GM19452 (cell line): ENCODE results near the gene SLC35A5.

Source experiments
- ATAC-seq: cut with Tn5 transposase; IDR thresholded peaks from one replicate; pipeline ENCODE4 v1.9.1; 2021; ENCODE audit not compliant: unreplicated experiment

Gene SLC35A5

DNA sequence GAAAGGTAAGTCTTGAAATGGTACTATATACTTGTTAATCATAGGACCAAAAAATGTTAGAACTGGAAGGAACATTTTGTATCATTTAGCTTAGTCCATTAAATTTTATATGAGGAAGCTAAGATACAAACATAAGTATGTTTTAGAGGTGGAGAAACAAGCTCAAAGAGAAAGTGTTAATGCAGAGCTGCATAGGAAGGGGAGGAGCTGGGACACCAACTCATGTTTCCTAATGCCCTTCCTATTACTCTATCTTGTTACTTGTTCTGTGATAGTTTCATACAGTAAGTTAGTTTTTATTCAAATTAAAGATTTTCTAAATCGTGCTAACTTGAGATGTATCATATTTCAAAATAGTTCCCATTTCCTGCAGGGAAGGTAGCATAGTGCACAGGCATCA, 7.4 kb downstream of the SLC35A5 start:
- ATAC-seq: no peak

DNA sequence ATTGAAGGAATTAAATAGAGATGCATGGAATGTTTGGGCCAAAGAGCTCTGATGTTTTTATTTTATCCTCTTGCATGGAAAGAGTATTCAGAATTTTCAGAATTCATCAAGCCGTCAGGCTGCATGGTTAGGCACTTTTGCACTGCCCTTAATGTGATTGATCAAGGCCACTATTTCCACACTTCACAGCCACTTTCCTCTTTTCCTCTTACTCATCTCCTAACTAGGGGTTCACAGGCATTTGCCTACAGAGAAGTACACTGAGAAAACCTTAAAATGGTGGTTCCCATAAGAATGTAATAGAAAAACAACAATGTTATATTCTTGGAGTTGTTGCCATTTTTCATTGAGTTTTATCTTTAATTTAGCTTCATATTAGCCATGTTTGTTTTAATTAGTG, 10.9 kb downstream of the SLC35A5 start:
- no peak for ATAC-seq

DNA sequence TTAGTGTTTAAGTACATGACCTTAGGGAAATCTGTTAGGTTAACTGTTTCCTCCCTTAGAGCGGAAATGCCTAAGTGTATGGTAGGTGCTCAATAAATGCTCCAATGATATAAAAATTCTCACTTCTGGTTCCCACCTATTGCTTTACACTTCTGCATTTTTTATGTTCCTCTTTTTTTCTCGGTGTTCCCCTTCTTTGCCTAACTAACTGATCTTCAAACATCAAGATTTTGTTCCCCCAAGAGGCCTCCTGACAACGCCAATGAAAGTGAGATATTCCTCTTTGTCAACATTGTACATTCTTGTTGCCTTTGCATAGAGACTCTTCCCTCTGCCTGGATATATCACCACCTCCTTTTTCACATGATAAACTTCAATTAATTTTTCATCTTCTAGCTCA, 17.4 kb downstream of the SLC35A5 start:
- ATAC-seq: no peak

DNA sequence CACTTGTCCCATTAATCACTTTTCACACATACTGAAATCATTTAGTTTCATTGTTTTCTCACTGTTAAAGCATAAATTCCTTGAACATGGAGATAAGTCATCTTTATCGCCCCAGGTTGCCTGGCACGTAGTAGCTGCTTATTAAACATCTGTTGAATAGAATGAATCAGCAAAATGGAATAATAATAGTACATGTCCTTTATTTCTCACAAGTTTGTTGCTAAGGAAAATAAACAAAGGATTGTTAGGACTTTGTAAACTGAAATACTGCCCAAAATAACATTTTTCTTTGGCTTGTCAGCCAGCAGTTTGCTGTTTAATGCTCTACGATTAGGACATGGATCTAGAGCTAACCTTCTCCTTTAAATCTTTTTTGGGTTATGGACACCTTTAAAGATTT, 17.9 kb downstream of the SLC35A5 start:
- ATAC-seq: no peak

DNA sequence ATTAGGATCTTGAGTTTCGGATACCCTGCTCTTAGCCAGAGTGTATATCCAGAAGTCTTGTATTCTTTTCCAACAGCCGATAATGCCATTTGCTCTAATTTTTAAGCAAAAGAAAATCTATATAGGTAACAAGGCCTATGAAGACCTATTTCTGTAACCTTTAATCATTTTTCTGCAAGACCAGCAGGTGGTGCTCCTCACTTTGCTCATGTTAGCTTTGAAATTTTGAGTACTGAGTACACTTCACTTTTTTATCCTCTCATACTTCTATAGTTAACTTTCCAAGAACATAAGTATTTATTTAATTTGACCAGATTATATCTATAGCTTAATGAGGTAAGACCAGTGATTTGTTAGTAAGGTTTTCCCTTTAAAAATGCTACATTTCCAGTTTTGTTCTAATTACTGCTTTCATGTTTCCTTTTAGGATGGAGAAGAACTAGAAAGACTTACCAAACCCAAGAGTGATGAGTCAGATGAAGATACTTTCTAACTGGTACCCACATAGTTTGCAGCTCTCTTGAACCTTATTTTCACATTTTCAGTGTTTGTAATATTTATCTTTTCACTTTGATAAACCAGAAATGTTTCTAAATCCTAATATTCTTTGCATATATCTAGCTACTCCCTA, 20.5 kb downstream of the SLC35A5 start:
- no peak for ATAC-seq

DNA sequence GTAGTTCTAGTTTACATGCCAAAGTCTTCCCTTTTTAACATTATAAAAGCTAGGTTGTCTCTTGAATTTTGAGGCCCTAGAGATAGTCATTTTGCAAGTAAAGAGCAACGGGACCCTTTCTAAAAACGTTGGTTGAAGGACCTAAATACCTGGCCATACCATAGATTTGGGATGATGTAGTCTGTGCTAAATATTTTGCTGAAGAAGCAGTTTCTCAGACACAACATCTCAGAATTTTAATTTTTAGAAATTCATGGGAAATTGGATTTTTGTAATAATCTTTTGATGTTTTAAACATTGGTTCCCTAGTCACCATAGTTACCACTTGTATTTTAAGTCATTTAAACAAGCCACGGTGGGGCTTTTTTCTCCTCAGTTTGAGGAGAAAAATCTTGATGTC, 21.3 kb downstream of the SLC35A5 start:
- ATAC-seq: no peak

DNA sequence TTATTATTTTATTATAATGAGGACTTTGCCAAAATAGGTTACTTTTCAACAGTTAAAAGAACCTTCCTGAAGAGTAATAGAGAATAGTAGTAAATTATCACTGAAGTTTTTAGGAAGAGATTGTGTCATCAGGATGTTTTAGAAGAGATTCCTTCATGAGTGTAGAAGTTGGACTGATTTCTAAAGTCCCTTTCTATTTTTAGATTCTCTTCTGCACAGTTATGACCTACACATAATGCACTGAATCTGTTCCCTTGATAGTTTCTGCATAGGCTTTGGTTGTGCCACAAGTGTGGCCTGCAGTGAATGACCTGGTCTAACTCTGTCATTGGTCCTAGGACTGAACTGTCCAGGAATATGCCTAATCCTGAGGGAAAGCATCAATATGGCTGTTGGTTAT, 23.9 kb downstream of the SLC35A5 start:
- ATAC-seq: no peak

DNA sequence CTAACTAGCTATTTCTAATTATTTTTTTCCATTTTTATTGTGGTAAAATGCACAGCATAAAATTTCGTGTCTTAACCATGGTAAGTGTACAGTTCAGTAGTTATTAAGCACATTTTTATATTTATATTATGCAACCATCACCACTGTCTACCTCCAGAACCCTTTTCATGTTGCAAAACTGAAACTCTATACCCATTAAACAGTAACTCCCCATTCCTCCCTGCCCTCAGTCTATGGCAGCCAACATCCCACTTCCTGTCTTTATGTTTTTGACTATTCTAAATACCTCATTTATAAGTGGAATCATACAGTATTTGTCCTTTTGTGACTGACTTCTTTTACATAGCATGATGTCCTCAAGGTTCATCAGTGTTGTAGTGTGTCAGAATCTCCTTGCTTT, 25.5 kb downstream of the SLC35A5 start:
- ATAC-seq: no peak

DNA sequence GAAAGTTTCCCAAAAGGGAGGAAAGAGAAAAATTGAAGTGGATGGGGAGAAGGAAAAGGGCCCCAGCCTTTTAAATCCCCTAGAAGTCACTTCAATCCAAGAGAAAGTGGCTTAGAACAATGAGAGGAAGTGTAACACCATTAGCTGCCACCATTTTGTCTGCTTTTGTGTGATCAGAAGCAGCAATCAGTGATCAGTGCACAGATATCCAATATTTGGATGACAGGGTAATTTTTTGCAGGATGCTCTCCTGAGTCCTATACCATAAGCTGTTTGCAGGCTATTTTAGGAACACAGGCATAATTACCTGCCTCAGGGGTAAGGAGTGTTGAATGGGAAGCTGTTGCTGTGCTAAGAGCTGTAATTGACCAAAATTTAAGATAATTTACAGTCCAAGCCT, 31.4 kb downstream of the SLC35A5 start:
- ATAC-seq: no peak

DNA sequence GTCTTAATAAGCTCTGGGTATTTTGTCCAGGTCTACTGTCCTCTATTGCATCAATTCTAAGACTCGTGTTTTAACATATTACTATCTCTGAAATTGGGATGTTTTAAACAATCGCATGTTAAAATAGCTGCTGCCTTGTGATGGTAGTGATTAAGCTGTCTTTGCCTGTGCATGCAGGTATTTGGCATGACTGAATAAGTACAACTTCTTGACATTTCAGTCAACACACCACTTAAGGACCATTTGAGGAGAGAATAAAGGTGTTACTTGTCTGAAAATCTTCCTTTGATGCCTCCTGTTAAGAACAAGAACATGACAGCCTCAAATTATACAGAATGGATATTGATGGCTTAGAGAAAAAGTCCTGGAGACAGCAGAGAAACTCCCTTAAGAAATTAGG, 33.0 kb downstream of the SLC35A5 start:
- no peak for ATAC-seq

DNA sequence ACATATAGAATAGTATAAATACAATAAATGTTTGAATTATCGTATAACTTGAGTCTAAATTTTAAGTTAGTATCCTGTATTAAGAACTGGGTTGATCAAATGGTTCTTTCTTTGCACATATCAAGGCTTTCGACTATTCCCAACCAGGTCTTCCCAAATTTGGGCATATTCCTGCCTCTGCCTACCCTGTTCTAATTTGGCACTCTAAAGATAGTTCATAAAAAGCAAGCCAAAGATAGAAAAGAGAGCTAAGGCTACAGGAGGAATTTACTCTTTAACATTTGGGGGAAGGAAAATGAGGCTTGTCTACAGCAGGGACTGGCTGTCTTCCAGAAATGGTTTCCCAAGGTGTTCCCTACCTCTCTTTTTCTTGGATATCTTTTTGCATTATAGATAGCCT, 36.1 kb downstream of the SLC35A5 start:
- ATAC-seq: no peak

DNA sequence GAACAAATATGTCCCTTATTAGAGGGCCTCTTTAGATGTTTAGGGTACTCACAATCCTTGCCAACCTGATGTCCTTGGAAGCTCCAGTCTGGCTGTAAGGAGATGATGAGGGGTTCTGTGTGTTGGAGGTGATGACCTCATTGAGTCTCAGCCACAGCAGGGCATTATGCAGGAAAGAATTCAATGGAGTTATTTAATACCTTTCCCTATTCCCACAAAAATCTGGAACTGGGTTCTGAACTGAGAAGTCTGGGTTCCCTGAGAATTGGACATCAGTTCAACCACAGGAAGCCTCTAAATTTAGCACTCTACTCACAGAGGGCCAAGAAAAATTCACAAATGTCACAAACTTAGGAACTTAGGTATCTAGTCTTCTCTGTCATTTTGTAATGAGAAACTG, 36.9 kb downstream of the SLC35A5 start:
- ATAC-seq: no peak

DNA sequence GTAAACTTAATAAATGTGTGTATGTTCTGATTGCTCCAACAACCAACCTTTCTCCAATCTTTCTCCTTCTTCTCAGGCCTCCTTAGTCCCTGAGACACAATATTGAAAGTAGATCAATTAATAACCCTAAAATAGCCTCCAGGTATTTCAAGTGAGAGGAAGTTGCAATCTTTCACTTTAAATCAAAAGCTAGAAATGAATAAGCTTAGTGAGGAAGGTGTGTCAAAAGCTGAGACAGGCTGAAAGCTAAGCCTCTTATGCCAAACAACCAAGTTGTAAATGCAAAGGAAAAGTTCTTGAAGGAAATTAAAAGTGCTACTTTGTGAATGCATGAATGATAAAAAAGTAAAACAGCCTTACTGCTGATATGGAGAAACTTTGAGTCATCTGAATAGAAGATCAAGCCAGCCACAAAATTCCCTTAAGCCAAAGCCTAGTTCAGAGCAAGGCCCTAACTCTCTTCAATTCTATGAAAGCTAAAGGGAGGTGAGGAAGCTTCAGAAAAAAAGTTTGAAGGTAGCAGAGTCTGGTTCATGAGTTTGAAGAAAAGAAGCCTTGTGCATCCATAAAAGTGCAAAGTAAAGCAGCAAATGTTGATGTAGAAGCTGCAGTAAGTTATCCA, 40.5 kb downstream of the SLC35A5 start:
- peak; percentile 93 for ATAC-seq

DNA sequence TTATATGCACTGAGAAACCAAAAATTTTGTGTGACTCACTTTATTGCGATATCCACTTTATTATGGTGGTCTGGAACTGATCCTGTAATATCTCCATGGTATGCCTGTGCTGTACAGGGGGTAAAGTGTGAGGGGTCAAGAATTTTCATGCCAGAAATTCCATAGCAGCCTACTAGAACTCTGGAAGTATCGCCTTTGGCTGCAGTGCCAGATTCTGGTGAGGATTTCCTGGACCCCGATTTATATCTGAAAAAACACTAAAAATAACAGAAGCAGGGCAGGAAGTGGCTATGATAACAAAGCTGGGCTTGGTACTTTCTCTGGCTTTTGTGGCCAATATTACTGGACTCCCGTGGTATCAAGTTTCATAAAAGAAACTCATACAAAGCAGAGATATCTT, 42.7 kb downstream of the SLC35A5 start:
- no peak for ATAC-seq

DNA sequence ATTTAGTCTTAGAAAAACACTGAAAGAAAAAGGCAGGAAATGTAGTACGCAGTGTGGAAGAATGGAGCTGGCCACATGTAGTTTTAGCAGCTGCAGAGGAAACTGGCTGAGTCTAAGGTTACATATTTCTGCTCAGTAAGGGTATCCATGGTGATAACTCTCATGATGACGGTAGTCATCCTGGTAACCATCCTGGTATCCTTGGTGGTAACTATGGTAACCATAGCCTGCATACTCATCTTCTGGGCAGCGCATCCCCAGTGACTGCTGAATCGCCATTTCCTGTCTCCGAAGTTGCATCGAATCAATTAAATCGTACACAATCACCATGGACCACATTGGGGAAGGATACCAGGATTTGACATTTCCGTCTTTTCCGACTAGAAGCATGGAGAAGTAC, 43.4 kb downstream of the SLC35A5 start:
- ATAC-seq: no peak

DNA sequence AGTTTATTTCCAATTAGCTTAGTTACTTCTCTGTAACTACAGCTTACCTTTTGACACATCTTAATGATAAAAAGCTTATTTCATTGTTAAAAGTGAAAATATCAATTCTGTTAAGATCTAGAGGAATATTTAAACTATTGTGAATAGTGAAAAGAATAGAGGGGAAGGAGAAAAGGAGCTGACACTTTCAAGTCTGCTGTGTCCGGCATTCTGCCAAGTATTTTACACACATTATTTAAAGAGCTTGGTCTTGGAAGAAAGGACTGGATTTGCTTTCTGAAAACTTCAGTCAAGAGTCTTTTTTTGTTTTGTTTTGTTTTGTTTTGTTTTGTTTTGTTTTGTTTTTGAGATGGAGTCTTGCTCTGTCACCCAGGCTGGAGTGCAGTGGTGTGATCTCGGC, 44.3 kb downstream of the SLC35A5 start:
- ATAC-seq: no peak

DNA sequence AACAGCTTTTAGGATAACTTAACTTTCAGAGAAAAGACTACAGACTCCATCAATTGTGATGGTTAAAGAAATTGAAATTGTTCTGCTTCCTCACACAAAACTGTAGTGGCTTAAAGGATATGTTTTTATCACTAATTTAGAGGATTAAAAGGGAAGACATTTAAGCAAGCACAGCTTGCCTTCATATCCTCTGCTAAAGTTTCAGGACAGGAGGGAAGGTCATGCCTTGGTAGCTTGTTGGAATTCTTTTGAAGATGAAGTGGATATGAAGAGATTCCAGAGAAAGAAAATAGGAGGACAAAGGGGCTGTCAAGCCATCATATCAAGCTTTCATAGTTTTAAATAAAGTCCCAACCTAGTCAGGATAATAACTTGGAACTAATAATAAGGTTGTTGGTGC, 46.0 kb downstream of the SLC35A5 start:
- ATAC-seq: no peak

DNA sequence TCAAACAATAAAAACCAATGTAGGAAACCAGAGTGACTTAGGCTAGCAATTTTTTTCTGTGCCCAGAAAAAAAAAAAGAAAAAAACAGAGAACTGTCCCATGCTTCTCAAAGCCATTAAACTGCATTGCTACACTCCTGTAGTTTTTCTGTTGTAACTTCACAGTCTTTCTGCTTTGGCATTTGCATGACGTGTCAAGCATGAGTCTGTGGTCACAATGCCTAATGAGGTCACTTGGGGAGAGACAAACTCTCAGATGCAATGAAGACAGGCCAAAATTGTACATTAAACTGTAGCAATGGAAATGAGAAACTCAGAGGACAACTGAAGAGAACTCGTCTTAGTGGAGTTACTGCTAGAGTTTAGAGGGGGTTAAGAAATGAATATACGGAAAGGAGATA, 48.3 kb downstream of the SLC35A5 start:
- no peak for ATAC-seq

DNA sequence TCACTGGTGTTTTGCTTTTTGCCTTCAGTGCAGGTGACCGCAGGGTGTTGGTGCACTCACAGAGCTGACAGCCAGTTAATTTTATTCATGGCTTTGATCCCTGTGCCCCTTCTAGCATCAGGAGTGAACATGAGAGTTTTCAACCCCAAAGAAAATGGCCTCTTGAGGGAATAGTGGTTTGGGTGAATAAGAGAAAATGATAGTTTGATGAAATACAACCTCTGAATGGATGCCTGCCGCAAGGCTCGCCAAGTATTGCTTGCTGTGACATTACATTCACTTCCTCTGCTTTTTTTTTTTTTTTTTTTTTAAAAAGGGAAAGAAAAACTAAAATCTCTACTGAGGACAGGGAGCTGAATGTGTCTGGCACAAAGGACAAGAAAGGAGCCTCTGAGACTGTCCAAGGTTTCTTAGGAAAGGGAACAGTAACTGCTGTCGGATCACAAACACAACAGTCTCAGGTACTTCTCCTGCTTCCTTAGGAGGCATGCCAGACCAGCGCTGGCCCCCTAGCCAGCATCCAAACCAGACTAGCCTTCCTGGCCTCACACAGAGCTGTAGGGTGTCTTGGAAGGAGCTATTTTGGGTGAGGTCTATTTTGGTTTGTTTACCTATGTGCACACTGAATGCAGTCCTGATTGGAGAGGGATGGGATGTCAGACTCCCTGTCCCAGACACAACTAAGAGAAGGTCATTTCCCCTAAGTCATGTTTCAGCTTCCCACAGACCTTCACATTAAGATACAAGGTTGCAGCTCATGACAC, 50.1 kb downstream of the SLC35A5 start:
- ATAC-seq: no peak

DNA sequence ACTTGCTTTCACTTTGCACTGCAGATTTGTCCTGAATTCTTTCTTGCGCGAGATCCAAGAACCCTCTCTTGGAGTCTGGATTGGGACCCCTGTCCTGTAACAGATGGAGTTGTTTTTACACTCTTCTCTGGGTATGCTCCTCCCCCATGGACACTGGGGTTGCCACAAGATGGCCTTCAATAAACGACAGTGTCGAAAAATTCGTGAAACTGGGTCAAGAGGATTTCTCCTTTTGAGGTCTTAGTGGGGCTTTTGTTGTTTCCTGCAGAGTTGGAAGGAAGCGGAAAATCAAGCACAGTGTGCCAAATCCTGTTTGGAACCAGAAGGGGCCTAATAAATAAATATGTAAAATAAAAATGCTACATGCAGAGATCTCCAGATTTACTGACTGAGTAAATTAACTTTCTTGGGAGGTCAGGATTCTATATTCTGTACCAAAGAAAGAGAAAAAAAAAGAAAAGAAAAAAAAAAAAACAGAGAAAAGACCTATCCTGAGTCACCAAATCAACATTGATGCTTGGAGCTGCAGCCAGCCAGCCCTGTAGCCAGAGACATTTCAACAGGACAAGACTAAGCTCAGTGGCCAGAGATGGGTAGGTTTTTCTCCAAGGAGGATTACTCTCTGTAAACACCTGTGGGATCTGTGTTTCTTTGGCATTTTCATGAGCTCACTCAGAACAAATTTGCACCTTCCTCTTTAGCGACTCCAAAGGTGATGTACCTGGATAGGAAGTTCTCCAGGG, 54.3 kb downstream of the SLC35A5 start:
- ATAC-seq: no peak

DNA sequence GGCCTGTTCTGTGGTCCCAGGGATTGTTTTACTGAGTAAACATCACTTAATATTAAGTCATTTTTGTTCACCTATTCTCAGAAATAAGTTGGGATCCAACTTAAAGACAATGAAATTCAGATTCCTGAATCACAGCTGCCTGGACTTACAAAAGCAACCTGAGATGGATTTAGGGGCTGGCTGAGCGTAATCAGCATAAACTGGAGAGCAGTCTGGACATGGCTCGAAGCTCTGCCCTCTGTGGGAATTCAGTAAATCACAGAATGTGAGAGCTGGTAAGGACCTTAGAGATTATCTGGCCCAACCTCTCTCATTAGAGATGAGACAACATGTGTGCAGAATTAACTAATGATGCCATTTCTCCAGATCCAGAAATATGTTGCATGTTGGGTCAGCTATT, 55.4 kb downstream of the SLC35A5 start:
- no peak for ATAC-seq

DNA sequence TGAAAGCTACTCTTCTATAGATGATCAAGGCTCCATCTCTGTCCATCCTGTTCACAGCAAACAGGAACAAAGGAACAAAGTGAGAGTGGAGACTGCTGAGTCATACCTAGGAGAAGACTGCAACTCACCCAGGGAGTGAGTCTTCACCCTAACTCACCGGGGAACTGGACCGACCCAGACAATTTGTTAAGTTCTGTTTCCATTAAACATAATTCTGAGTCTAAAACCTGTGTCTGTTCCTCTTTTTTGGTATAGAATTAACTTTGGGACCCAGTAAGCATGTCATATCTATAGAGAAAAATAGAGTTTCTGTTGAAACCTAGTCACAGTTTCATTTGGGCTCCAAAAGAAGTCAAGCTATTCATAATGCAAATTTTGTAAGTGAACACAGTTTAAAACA, 57.5 kb downstream of the SLC35A5 start:
- peak; percentile 72 for ATAC-seq
